Neural cell (in vitro differentiated cells): ENCODE results near the gene TRPC4AP. TPM values are rescaled to one million over a fixed set of nuclear protein-coding genes. Genes with fewer than 3 reads are reported as not detected.

Experiments
- H2AFZ ChIP-seq: fragments of 200-600, 300-800 bp; sonication (generic), shearing (Covaris generic); 2 replicates; pipeline ENCODE4 v1.6.0; 2014; ENCODE audit warnings: low read depth, mild to moderate bottlenecking, antibody characterized with exemption, low read length, moderate library complexity
- H3F3A ChIP-seq: fragments of 200-600 bp; shearing (Covaris generic); 2 replicates; pipeline ENCODE4 v1.6.1; 2016; ENCODE audit warnings: mild to moderate bottlenecking, moderate library complexity, mixed read lengths, antibody characterized with exemption, low read length; ENCODE audit not compliant: insufficient read depth, poor library complexity, severe bottlenecking
- H3K27ac ChIP-seq: fragments of 200-600, 300-800 bp; sonication (generic), shearing (Covaris generic); 2 replicates; pipeline ENCODE4 v1.5.1; 2014; ENCODE audit warnings: mild to moderate bottlenecking, low read length, moderate library complexity
- H3K27me3 ChIP-seq: fragments of 300-800, 200-600 bp; sonication (generic), shearing (Covaris generic); 2 replicates; pipeline ENCODE4 v1.6.0; 2014; ENCODE audit warnings: mild to moderate bottlenecking, low read depth, low read length, moderate library complexity; ENCODE audit not compliant: insufficient read depth
- H3K36me3 ChIP-seq: fragments of 300-800, 200-600 bp; sonication (generic), shearing (Covaris generic); 2 replicates; pipeline ENCODE4 v1.5.1; 2014; ENCODE audit warnings: mild to moderate bottlenecking, antibody characterized with exemption, low read length, moderate library complexity; ENCODE audit not compliant: insufficient read depth
- H3K4me2 ChIP-seq: fragments of 300-800, 200-600 bp; sonication (generic), shearing (Covaris generic); 2 replicates; pipeline ENCODE4 v1.6.0; 2014; ENCODE audit warnings: mild to moderate bottlenecking, low read length
- H3K4me3 ChIP-seq: fragments of 300-800, 200-600 bp; sonication (generic), shearing (Covaris generic); 2 replicates; pipeline ENCODE4 v1.5.1; 2014; ENCODE audit warnings: mild to moderate bottlenecking, low read length, moderate library complexity
- H3K79me2 ChIP-seq: fragments of 200-600 bp; shearing (Covaris generic); replicated peaks from 2 replicates; pipeline ENCODE4 v1.6.0; 2014; ENCODE audit warnings: mild to moderate bottlenecking, low read length, moderate library complexity; ENCODE audit not compliant: insufficient read depth
- H3K9ac ChIP-seq: fragments of 300-800, 200-600 bp; sonication (generic), shearing (Covaris generic); 2 replicates; pipeline ENCODE4 v1.6.1; 2016; ENCODE audit warnings: mild to moderate bottlenecking, low read length, mixed read lengths
- H3K9me2 ChIP-seq: fragments of 200-600 bp; shearing (Covaris generic); 2 replicates; pipeline ENCODE4 v1.6.1; 2016; ENCODE audit warnings: mild to moderate bottlenecking, low read length, mixed read lengths; ENCODE audit not compliant: insufficient read depth
- H3K9me3 ChIP-seq: fragments of 200-600, 300-800 bp; sonication (generic), shearing (Covaris generic); 2 replicates; pipeline ENCODE4 v1.6.1; 2016; ENCODE audit warnings: mild to moderate bottlenecking, mixed run types, low read length, moderate library complexity, mixed read lengths
- H4K20me1 ChIP-seq: fragments of 200-600 bp; shearing (Covaris generic); 2 replicates; pipeline ENCODE4 v1.6.1; 2016; ENCODE audit warnings: mild to moderate bottlenecking, mixed run types; ENCODE audit not compliant: insufficient read depth
- CTCF ChIP-seq: fragments of 450-650 bp; IDR thresholded peaks from 2 replicates; pipeline ENCODE4 v1.5.1; 2014; ENCODE audit warnings: antibody characterized with exemption, mild to moderate bottlenecking, moderate library complexity; ENCODE audit not compliant: poor library complexity, severe bottlenecking
- EP300 ChIP-seq: fragments of 450-650 bp; conservative IDR thresholded peaks from 2 replicates; pipeline ENCODE4 v1.6.1; 2014; ENCODE audit warnings: antibody characterized with exemption, mild to moderate bottlenecking, moderate library complexity; ENCODE audit not compliant: poor library complexity, severe bottlenecking
- EZH2 ChIP-seq: fragments of 200-600, 300-800 bp; shearing (Covaris generic), sonication (generic); IDR thresholded peaks from 2 replicates; pipeline ENCODE4 v1.6.1; 2014; ENCODE audit warnings: antibody characterized with exemption, low read length, borderline replicate concordance, mild to moderate bottlenecking; ENCODE audit not compliant: insufficient read depth, poor library complexity, severe bottlenecking
- MXI1 ChIP-seq: fragments of 450-650 bp; conservative IDR thresholded peaks from 2 replicates; pipeline ENCODE4 v1.6.1; 2014; ENCODE audit warnings: antibody characterized with exemption, mild to moderate bottlenecking; ENCODE audit not compliant: poor library complexity, severe bottlenecking
- POLR2AphosphoS5 ChIP-seq: IDR thresholded peaks from 2 replicates; pipeline ENCODE4 v1.6.1; 2012
- RAD21 ChIP-seq: fragments of 450-650 bp; conservative IDR thresholded peaks from 2 replicates; pipeline ENCODE4 v1.6.1; 2014; ENCODE audit warnings: antibody characterized with exemption, mild to moderate bottlenecking, moderate library complexity
- REST ChIP-seq: IDR thresholded peaks from 2 replicates; pipeline ENCODE4 v1.6.1; 2012; ENCODE audit warnings: borderline replicate concordance
- SMC3 ChIP-seq: fragments of 450-650 bp; conservative IDR thresholded peaks from 2 replicates; pipeline ENCODE4 v1.6.1; 2014; ENCODE audit warnings: antibody characterized with exemption, mild to moderate bottlenecking, moderate library complexity; ENCODE audit not compliant: poor library complexity
- TAF1 ChIP-seq: IDR thresholded peaks from 2 replicates; pipeline ENCODE4 v1.6.1; 2012; ENCODE audit warnings: low read depth
- polyA plus RNA-seq: library from polyadenylated mRNA; depleted of rRNA; stranded (reverse); fragments of >200 nt; gene quantifications from 2 replicates; pipeline ENCODE4 v1.2.3, GENCODE V29; 2014

TRPC4AP gene
- polyA plus RNA-seq, 1 donor from 2014 or later = 85.9 TPM

GRCh38 chr20:34974246-34974645, 118.4 kb downstream of the TRPC4AP start:
- Histone ChIP-seq H2AFZ (no peak overlapping the region), H3K9me3 (no peaks in the 10 kb centered on the region), H3K9me2 (no peaks in the 10 kb centered on the region), H3K4me3 (no peak overlapping the region), H4K20me1 (no peaks in the 10 kb centered on the region), H3F3A (no peaks in the 10 kb centered on the region), H3K27me3 (no peaks in the 10 kb centered on the region), H3K9ac (no peak overlapping the region), H3K27ac (no peak overlapping the region), H3K4me2 (no peak overlapping the region), H3K79me2 (no peaks in the 10 kb centered on the region), H3K36me3 (no peaks in the 10 kb centered on the region)
- TF ChIP-seq REST (no peak), EP300 (no peak), CTCF (no peak), MXI1 (no peak), RAD21 (no peak), EZH2 (no peak), TAF1 (no peak), POLR2AphosphoS5 (no peak), SMC3 (no peak)

GRCh38 chr20:34971561-34972235, 120.9 kb downstream of the TRPC4AP start:
- H2AFZ ChIP-seq = no peak overlapping the region
- H3K27ac ChIP-seq = no peak overlapping the region
- no peaks in the 10 kb centered on the region for H4K20me1 ChIP-seq
- H3K4me2 ChIP-seq = no peak overlapping the region
- H3K9me2 ChIP-seq = no peaks in the 10 kb centered on the region
- no peak overlapping the region for H3K9ac ChIP-seq
- TF ChIP-seq POLR2AphosphoS5 (no peak), TAF1 (no peak), MXI1 (no peak), SMC3 (no peak), EZH2 (no peak), REST (no peak), RAD21 (no peak), CTCF (no peak), EP300 (no peak)
- H3K4me3 ChIP-seq = no peak overlapping the region
- H3K36me3 ChIP-seq = no peaks in the 10 kb centered on the region
- H3K27me3 ChIP-seq = no peaks in the 10 kb centered on the region
- H3K79me2 ChIP-seq = no peaks in the 10 kb centered on the region
- H3F3A ChIP-seq = no peaks in the 10 kb centered on the region
- H3K9me3 ChIP-seq = no peaks in the 10 kb centered on the region
